GM21515 (cell line): ENCODE results near the gene NOL7.
A peak's percentile ranks its signal among the peaks of the same experiment; 100 is the strongest.

ENCODE experiments used
- ATAC-seq: cut with Tn5 transposase; IDR thresholded peaks from one replicate; pipeline ENCODE4 v1.9.1; 2021; ENCODE audit not compliant: unreplicated experiment

Gene NOL7

GRCh38 chr6:13593720-13594119 lies 21.4 kb upstream of the NOL7 start:
- no peak for ATAC-seq

GRCh38 chr6:13597073-13597472 lies 18.1 kb upstream of the NOL7 start:
- ATAC-seq = no peak

DNA sequence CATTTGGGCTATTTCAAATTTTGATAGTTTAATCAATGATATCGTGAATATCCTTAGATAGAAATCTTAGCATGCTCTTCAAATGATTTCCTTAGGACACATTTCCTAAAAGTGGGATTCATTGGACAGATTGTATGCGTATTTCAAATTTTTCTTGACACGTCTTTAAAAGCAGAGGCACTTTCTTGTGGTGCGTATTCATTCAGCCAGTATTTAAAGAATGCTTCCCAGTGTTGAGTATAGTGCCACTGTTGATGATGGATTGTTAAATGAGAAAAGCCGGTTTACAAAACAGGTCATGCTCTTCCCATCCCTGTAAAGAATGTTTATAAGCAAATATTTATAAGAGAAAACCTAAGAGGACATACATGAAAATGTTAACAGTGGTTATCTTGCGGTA lies 15.1 kb upstream of the NOL7 start:
- ATAC-seq = no peak

- ATAC-seq = no peak
Observed at GRCh38 chr6:13604135-13604534, 11.0 kb upstream of the NOL7 start.

GRCh38 chr6:13604546-13605416 lies 10.4 kb upstream of the NOL7 start:
- ATAC-seq = no peak

- ATAC-seq = no peak
Observed at GRCh38 chr6:13605634-13606033, 9.5 kb upstream of the NOL7 start.

DNA sequence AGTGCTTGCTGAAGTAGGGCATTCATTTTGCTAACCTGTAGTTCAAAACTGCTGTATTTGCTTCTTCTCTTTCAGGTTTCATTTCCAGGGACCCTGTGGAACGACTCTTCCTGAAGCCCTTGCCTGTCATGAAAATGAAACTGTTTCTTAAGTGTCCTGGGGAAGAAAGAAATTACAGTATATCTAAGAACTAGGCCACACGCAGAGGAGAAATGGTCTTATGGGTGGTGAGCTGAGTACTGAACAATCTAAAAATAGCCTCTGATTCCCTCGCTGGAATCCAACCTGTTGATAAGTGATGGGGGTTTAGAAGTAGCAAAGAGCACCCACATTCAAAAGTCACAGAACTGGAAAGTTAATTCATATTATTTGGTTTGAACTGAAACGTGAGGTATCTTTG lies 3.4 kb upstream of the NOL7 start:
- no peak for ATAC-seq

DNA sequence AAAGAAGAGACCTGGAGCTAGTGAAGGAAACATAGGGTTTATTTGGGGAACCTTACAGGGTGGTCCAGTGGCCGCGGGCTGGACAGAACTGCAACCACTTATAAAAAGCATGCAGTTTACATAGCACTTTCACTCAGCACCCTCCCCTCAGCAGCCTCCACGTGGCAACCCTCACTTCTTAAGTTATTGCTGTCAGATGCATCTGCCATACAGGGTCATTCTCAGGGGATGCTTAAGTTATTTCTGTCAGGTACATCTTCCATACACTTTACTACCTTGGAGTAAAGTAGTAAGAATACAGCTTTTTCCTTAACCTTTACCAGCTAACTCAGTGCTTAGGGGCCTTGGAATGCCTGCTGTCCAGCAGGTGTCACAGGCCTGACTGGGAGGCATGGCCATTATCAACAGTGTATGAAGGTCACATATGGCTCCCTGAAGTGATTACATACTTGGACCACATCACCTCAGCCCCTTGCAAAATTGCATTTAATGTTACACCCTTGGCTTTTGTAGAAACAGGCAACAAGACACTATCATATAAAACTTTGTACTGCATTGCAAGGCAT lies 2.0 kb upstream of the NOL7 start:
- ATAC-seq = no peak

- ATAC-seq = peak; percentile 19
Observed at GRCh38 chr6:13614126-13614925, 809 bp upstream of the NOL7 start.

GRCh38 chr6:13615792-13616120 lies 621 bp downstream of the NOL7 start:
- ATAC-seq = no peak

DNA sequence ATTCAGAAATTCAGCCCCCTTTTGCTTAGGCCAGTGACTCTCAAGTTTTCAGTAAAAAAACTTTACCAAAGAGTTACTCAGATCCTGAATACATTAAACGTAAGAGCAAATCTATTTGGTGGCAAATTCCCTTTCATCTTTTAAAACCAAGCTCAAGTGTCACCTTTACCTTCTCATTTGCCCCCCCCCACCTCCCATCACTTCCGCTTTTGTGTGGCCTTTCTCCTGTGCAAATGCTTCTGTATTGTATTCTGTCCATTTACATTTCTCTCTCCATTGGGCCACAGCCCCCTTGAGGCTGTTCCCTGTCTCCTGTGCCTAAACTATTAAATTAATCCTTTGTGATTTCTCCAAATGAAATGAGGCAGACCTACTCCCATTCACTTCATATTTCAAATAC lies 1.9 kb downstream of the NOL7 start:
- no peak for ATAC-seq

GRCh38 chr6:13624871-13625288 lies 9.7 kb downstream of the NOL7 start:
- ATAC-seq = no peak

DNA sequence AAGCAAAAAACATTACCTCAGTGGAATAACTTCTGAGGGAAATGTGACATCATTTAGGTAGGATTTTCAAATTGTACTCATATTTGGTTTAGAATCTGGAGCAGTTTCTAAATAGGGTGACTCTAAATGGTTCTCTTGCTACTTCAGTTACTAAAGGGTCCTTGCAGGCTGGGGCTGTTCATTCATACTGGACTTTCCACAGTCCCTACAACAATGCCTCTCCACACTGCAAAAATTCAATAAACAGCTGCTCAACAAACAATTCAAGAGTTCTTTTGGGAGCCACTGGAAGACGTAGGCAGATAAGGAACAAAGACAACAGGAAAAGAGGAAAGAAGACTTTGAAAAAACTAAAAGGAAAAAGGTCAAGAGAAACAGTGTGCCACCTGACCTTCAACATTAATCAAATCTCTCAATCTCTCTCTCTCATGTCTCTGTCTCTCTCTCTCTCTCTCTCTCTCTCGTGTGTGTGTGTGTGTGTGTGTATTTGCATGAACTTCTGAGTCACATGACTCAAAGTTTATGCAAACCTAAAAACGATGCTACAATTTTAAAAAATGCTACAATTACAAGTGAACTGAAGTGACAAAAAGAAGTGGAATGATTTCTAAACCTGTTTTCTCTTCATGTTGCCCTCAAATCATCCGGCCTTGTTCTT lies 14.5 kb downstream of the NOL7 start:
- no peak for ATAC-seq

- no peak for ATAC-seq
Observed at GRCh38 chr6:13630499-13630898, 15.4 kb downstream of the NOL7 start.

DNA sequence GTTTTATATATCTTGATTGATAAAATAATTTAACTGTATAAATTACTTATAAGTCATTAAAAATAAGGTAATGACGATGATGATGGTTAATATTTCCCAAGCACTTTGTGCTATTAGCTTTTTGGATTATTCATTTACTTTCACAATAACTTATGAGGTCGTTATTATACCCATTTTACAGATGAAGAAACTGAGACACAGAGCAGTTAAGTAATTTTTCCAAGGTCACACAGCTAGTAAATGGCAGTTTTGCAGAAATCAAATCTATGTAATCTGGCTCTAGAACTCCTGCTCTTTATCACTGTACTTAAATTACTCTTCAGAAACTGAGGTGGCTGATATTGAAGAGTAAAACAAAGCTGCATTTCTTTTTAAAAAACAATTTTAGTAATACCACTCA lies 18.2 kb downstream of the NOL7 start:
- ATAC-seq = no peak

- no peak for ATAC-seq
Observed at GRCh38 chr6:13635948-13636658, 21.0 kb downstream of the NOL7 start.

GRCh38 chr6:13638014-13638413 lies 22.9 kb downstream of the NOL7 start:
- no peak for ATAC-seq

DNA sequence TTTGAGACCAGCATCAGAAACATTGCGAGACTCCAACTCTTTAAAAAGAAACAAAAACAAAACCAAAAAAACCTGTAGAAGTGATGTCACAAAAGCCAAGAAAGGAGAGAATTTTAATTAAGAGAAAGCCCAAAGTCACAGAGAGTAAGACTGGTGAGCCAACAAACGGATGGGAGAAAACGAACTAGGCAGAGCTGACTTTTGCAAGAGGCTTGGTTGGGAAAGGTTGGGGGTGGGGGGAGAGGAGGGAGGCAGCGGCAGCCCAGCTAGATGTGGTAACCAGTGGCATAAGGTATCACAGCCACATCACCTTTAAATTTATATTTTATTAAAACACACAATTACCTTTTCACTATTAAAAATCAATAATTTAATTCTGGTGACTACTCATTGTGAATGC lies 23.5 kb downstream of the NOL7 start:
- ATAC-seq = no peak

DNA sequence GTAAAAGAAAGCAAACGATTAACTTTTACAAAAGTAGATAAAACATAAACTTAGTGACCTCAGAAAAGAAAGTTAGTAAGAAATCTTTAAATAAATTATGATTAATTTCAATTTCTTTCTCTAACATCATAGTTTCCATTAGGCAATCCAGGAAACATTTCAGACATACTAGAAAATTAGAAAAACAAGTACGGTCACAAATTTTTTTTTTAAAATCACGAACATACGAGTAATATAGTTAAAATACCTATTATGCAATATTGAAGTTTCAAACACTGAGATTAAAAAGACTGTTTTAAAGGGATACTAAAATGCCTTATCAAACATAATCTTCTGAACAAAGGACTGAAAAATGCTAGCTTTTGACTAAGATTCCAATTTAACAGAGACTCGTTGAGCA lies 26.2 kb downstream of the NOL7 start:
- ATAC-seq = no peak

- no peak for ATAC-seq
Observed at GRCh38 chr6:13643125-13643524, 28.0 kb downstream of the NOL7 start.

DNA sequence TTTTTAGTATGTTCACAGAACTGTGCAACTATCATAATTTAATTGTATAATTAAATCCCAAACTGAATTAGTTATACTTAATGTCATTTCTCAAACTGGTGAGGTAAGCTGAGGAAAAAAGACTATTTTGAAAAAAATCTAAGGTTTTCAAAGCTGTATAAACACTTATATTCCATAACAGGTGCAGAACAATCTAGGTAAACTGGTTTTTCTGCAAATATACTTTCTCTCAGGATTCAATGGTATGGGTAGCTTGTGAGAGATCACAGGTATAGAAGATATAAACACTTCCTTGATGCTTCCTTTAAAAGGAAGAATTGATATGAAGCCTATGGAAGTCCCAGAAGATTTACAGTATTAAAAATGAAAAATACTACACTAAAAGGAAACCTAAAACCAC lies 33.7 kb downstream of the NOL7 start:
- ATAC-seq = no peak
